ENCODE data around the gene LYZL1.

Gene LYZL1

GRCh38 chr10:29322918-29323317 lies 34.0 kb downstream of the LYZL1 start:
- no peak overlapping the region for H3K4me3 ChIP-seq (ENCODE audit: low read depth, low read length)
- TF ChIP-seq, protein P1, sequence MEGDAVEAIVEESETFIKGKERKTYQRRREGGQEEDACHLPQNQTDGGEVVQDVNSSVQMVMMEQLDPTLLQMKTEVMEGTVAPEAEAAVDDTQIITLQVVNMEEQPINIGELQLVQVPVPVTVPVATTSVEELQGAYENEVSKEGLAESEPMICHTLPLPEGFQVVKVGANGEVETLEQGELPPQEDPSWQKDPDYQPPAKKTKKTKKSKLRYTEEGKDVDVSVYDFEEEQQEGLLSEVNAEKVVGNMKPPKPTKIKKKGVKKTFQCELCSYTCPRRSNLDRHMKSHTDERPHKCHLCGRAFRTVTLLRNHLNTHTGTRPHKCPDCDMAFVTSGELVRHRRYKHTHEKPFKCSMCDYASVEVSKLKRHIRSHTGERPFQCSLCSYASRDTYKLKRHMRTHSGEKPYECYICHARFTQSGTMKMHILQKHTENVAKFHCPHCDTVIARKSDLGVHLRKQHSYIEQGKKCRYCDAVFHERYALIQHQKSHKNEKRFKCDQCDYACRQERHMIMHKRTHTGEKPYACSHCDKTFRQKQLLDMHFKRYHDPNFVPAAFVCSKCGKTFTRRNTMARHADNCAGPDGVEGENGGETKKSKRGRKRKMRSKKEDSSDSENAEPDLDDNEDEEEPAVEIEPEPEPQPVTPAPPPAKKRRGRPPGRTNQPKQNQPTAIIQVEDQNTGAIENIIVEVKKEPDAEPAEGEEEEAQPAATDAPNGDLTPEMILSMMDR (IDR thresholded peaks at IDR 0.05; ENCODE audit: control insufficient read depth, extremely low read depth, insufficient read depth): no peak
- DNase-seq (ENCODE audit: low read depth): no peak

- H3K4me3 ChIP-seq (ENCODE audit: low read depth, low read length): no peak overlapping the region
- no peak for DNase-seq (ENCODE audit: low read depth)
- TF ChIP-seq, protein P1 (IDR thresholded peaks at IDR 0.05; ENCODE audit: control insufficient read depth, extremely low read depth, insufficient read depth): no peak
Measured at GRCh38 chr10:29323367-29323766, 34.5 kb downstream of the LYZL1 start.

DNA sequence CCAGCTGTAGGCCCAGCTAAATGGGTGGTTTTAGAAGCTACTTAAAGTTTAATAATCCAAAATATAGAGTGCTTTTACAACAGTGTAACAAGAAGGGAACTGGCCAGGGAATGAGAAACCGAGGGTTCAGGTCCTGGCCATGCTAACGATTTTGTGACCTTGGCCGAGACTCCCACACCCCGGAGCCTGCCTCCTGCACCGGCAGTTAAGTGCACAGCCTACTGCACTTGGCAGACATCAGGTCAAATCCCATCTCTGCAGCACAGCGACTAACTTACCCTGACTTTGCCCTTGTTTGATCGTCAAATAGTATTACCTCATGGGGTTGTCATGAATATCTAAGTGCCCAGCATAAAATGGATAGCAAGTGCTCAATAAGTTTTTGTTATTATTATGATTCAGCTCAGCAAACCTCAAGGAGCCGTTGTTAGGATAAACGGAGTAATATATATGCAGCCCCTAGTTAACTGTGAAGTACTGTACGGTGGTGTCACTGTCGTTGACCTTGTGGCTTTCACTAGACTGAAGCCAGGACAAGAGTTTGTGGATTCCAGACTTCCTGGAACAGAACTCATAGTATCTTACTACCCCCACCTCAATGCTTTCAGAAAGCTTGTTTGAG lies 35.5 kb downstream of the LYZL1 start:
- TF ChIP-seq, protein P1 (IDR thresholded peaks at IDR 0.05; ENCODE audit: control insufficient read depth, extremely low read depth, insufficient read depth): no peak
- DNase-seq (ENCODE audit: low read depth): no peak
- no peak overlapping the region for H3K4me3 ChIP-seq (ENCODE audit: low read depth, low read length)

DNA sequence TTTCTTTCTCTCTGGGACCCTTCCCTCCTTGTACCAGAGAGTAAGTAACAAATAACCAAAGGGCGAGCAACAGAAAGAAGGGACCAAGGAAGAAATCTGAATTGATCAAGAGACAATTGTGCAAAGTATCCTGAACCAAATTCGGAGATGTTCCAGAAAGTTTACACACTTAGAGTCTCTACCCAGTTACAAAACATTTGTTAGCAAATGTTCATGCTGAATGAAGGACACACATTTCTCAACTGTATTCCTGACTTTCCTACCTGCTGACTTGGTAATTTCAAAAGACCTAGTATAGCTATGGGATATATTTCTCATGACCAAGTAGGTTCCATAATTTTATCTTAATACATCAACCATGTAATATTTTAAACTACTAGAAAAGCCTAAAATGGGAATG lies 37.4 kb downstream of the LYZL1 start:
- DNase-seq (ENCODE audit: low read depth): no peak
- no peak overlapping the region for H3K4me3 ChIP-seq (ENCODE audit: low read depth, low read length)

GRCh38 chr10:29326886-29327745 lies 38.2 kb downstream of the LYZL1 start:
- H3K4me3 ChIP-seq (ENCODE audit: low read depth, low read length): no peak overlapping the region
- TF ChIP-seq, protein P1 (IDR thresholded peaks at IDR 0.05; ENCODE audit: control insufficient read depth, extremely low read depth, insufficient read depth): no peak
- DNase-seq (ENCODE audit: low read depth): no peak

More for the DNA sequence above, 37.4 kb downstream of the LYZL1 start:
- TF ChIP-seq, protein P1 (IDR thresholded peaks at IDR 0.05; ENCODE audit: control insufficient read depth, extremely low read depth, insufficient read depth): no peak

- no peak overlapping the region for H3K4me3 ChIP-seq (ENCODE audit: low read depth, low read length)
- TF ChIP-seq, protein P1 (IDR thresholded peaks at IDR 0.05; ENCODE audit: control insufficient read depth, extremely low read depth, insufficient read depth): no peak
- no peak for DNase-seq (ENCODE audit: low read depth)
Measured at GRCh38 chr10:29327746-29328102, 38.9 kb downstream of the LYZL1 start.
